ENCODE measurements around the gene PGPEP1.
A peak's percentile ranks its signal among the peaks of the same experiment; 100 is the strongest.

The PGPEP1 gene

GRCh38 chr19:18340190-18340989, at the start of gene PGPEP1:
TSS of gene PGPEP1 (plus strand) at chr19:18340598. CDS start at chr19:18340682, 84 bp downstream.
- no peaks in the 10 kb centered on the region for H3K9me3 Mint-ChIP-seq
- DNase-seq, result peak; percentile 71 to 73
- H3K27me3 Mint-ChIP-seq, result no peaks in the 10 kb centered on the region
- H3K4me1 Mint-ChIP-seq, result peaks cover 22% of the 10 kb centered on the region
- ATAC-seq, result peak; percentile 79
- peak within 1 kb of the TSS; percentile 86 to 94 for H3K27ac Mint-ChIP-seq
- peak within 1 kb of the TSS; percentile 86 to 90 for H3K4me3 Mint-ChIP-seq

DNA sequence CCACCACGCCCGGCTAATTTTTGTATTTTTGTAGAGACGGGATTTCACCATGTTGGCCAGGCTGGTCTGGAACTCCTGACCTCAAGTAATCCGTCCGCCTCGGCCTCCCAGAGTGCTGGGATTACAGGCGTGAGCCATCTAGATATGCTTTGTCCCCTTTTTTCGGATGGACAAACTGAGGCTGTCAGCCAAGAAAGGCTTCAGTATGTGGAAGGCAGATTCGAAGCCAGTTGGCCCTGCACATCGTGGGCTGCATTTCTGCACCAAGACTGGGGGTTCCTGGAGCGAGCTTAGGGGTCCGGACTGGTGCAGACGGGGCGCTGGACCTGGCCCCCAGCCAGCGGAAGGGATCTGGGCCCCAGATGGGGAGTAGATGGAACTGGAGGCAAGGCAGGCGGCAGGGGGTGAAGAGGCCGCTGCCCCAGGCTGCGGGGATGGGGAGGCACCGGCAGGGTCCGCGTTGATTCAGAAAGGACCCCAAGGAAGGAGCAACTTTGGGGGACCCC, 49.3 kb upstream of the PGPEP1 start:
- H3K4me3 Mint-ChIP-seq, result peak overlapping the region; percentile 88 to 89
- no peaks in the 10 kb centered on the region for H3K27me3 Mint-ChIP-seq
- peaks cover 5 to 13% of the 10 kb centered on the region in 2 donors for H3K9me3 Mint-ChIP-seq
- DNase-seq (peak in 1 of 2 donors; percentile 74), ATAC-seq (peak; percentile 3)
- peaks cover 86% of the 10 kb centered on the region for H3K4me1 Mint-ChIP-seq
- H3K27ac Mint-ChIP-seq, result peak overlapping the region; percentile 84 to 99

DNA sequence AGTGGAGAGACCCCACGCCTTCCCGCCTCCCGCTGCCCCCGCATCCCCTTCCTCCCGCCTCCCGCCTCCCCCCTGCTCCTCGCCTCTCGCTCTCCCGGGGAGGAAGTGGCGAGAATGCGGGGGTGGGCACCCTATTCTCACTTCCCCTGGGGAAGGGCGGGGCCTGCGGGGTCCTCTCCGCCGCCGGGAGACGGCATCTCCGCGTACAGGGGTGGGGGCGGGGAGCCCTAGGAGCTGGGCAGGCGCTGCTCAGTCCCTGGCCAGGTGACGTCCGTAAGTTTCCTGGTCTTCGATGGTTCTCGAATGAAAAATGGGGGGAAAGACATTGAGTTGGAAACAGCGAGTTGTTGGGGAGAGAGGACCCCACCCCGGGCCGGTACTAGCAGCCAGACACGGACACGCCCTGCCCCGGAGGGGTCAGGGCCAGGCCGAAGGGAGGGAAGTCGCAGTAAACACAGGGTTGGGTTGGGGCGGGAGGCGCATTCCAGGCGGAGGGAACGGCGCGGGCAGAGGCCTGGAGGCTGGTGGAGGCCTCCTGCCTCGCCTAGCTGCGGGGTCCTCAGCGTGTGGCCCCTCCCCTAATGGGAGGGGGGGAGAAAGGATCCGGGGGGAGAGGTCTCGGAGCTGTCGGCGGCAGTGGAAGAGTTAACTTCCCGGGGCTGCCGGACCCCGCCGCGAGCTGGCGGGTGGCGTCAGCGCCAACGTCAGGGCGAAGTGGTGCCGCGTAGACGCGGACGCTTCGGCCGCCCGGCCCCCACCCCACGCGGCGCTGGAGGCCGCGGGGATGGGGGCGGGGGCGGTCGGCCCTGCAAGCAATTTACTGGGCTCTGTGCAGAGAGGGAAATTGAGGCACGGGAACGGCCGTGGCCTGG, 48.6 kb upstream of the PGPEP1 start:
- H3K27ac Mint-ChIP-seq, result peak overlapping the region; percentile 95 to 98
- peaks cover 85% of the 10 kb centered on the region for H3K4me1 Mint-ChIP-seq
- peak overlapping the region; percentile 88 to 89 for H3K4me3 Mint-ChIP-seq
- H3K9me3 Mint-ChIP-seq, result peaks cover 5 to 17% of the 10 kb centered on the region in 2 donors
- H3K27me3 Mint-ChIP-seq, result no peaks in the 10 kb centered on the region
- DNase-seq (peak; percentile 91 to 94), ATAC-seq (peak; percentile 58)

DNA sequence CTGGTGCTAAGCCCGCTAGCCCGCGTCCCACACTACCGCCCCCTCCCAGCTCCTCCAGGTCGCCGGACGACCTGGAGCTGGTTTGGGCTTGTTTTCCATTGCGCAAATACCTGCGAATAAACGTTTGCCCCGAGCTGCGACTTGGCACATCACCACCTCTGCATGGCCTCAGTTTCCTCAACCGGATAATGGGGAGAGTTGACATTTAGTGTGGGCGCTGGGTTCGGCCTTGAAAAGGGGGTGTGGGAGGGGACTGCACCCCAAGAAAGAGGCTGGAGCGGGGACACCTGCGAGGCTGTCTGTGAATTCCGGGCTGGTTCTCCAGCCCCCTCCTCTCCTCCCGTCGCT, 48.0 kb upstream of the PGPEP1 start:
- Mint-ChIP-seq H3K9me3 (peaks cover 5 to 17% of the 10 kb centered on the region in 2 donors), H3K27me3 (no peaks in the 10 kb centered on the region), H3K4me1 (peaks cover 83% of the 10 kb centered on the region), H3K27ac (peak overlapping the region; percentile 52 to 98), H3K4me3 (peak overlapping the region; percentile 88 to 89)
- DNase-seq, result peak in 1 of 2 donors; percentile 71
- ATAC-seq, result peak; percentile 2

DNA sequence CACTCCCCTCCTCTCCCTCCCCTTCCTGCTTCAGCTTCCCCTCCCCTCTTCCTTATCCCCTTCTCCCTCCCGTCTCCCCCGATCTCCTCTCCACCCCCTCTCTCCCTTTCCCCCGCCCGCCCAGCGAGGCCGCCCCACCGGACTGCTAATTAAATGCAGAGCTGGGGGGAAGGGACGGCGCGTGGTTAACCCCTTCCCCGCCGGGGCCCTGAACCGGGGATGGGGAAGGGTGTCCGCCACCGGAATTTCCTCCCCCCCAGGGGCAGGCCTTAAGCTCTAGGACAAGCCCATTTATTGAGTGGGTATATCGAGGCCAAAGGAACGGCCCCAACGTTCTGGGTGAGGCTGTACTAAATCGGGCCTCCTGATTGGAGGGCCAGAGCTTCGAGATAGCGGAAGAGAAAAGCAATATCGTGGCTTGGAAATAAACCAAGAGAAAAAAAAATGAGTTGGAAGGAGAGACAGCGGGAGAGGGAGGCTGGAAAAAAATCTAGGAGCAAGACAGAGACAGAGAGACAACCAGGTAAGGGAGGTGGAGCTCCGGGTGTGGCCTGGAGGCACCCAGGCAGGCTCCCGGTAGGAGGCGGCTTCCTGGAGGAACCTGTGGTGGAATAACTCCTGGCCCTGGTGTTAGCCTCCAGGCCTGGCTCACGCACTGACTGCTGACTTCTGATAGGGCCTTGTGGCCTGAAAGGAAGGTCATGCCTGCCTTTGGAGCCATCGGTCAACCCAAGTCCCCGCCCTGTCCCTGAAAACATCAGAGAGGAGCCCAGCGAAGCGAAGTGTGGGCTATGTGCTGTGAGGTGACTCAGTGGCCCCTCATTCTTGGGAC, 47.4 kb upstream of the PGPEP1 start:
- Mint-ChIP-seq H3K27me3 (no peaks in the 10 kb centered on the region), H3K27ac (peak overlapping the region; percentile 84 to 98), H3K4me1 (peaks cover 83% of the 10 kb centered on the region), H3K4me3 (peak overlapping the region; percentile 88 to 89), H3K9me3 (peaks cover 5 to 17% of the 10 kb centered on the region in 2 donors)
- peak; percentile 70 to 82 for DNase-seq
- ATAC-seq, result peak; percentile 5

DNA sequence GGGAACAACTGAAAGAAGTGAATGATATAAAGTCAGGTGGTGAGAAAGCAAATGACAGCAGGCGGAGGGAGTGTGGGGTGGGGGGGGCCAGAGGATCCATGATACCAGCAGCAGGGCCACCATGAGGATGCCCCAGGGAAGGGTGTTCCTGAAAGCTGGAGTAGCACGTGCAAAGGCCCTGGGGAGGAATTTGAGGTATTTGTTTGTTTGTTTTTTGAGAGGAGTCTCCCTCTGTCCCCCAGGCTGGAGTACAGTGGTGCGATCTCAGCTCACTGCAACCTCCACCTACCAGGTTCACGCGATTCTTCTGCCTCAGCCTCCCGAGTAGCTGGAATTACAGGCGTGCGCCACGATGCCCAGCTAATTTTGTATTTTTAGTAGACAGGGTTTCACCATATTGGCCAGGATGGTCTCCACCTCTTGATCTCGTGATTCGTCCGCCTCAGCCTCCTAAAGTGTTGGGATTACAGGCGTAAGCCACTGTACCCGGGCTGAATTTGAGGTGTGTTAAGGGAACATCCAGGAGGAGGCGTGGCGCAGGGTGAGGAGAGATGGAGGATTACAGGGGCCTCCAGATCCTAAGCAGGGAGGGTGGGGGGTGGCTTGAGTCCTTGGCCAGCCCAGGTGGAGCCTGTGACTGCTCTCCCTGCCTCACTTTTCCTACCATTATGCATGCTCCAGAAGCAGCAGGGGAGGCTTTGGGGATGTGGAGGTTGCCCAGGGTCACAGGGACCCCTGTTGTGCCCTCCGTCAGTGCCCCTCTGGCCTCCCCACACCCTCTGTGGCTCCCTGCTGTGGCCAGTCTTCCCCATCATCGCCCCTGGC, 46.5 kb upstream of the PGPEP1 start:
- ATAC-seq (no peak), DNase-seq (no peak)
- Mint-ChIP-seq H3K4me1 (peaks cover 83% of the 10 kb centered on the region), H3K4me3 (peak overlapping the region; percentile 88 to 89), H3K27ac (peak overlapping the region; percentile 94 to 98), H3K27me3 (no peaks in the 10 kb centered on the region), H3K9me3 (peaks cover 5 to 17% of the 10 kb centered on the region in 2 donors)

DNA sequence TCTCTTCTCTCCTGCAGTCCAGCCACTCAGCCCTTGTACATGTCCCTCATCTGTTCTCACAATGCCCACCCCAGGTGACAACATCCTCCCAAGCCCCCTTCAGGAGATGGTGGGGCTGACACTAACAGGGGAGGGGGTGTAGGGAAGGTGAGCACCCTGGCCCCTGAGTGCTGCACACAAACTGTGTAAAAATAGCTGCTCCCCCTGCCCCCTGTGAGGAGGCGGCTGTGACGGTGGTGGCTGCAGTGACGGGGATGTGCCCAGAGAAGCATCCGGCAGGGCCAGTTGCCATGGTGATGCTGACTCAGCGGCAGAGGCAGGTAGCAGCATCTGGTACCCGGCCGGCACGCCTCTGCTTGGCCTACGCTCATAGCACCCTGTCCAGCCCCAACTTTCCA, 45.9 kb upstream of the PGPEP1 start:
- peak overlapping the region; percentile 88 to 89 for H3K4me3 Mint-ChIP-seq
- ATAC-seq, result peak; percentile 54
- H3K9me3 Mint-ChIP-seq, result peaks cover 5 to 17% of the 10 kb centered on the region in 2 donors
- H3K27me3 Mint-ChIP-seq, result no peaks in the 10 kb centered on the region
- peak overlapping the region; percentile 94 to 96 for H3K27ac Mint-ChIP-seq
- DNase-seq, result peak; percentile 82 to 90
- H3K4me1 Mint-ChIP-seq, result peaks cover 83% of the 10 kb centered on the region

DNA sequence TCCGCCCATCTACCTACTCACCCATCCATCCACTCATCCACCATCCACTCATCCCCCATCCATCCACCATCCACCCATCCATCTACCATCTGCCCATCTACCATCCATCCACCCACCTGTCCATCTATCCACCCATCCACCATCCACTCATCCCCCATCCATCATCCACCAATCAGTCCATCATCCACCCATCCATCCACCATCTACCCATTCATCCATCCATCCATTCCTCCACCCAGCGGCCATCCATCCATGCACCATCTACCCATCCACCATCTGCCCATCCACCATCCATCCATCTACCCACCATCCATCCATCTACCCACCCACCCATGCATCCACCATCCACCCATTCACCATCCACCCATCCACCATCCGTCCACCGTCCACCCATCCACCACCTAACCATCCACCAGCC, 45.4 kb upstream of the PGPEP1 start:
- no peak for ATAC-seq
- peak overlapping the region; percentile 14 to 88 for H3K4me3 Mint-ChIP-seq
- peaks cover 78% of the 10 kb centered on the region for H3K4me1 Mint-ChIP-seq
- peaks cover 5 to 17% of the 10 kb centered on the region in 2 donors for H3K9me3 Mint-ChIP-seq
- DNase-seq, result no peak
- H3K27me3 Mint-ChIP-seq, result no peaks in the 10 kb centered on the region
- H3K27ac Mint-ChIP-seq, result no peak overlapping the region

DNA sequence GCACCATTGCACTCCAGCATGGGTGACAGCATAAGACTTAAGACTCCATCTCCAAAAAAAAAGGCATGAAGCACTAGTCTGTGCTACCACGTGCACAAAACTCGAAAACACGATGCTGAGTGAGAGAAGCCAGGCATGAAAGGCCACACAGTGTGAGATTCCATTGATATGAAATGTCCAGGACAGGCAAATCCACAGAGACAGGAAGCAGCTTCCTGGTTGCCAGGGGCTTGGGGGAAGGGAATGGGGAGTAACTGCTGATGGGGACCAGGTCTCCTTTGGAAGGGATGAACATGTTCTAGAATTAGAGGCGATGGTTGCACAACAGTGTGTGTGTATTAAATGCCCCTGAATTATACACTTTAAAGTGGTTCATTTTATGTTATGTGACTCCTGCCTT, 43.1 kb upstream of the PGPEP1 start:
- Mint-ChIP-seq H3K4me1 (peaks cover 72% of the 10 kb centered on the region), H3K4me3 (no peak overlapping the region)

DNA sequence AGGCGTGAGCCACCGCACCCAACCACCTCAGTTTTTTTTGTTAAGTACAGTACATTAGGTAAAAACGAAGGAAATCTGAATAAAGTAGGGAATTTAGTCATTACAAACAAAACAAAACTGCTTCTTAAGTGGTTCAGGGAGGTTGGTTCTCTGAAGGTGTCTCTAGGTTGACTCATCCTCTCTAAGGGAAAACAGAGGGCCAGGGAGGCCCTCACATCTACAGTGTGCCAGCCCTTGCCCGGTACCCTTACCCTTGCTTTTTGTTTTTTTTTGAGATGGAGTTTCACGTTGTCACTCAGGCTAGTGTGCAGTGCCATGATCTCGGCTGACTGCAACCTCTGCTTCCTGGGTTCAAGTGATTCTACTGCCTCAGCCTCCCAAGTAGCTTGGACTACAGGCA, 41.8 kb upstream of the PGPEP1 start:
- no peak overlapping the region for H3K27ac Mint-ChIP-seq
- DNase-seq (no peak), ATAC-seq (peak; percentile 56)
- H3K4me1 Mint-ChIP-seq, result peaks cover 69% of the 10 kb centered on the region
- H3K9me3 Mint-ChIP-seq, result peaks cover 0 to 17% of the 10 kb centered on the region in 2 donors
- H3K27me3 Mint-ChIP-seq, result no peaks in the 10 kb centered on the region
- H3K4me3 Mint-ChIP-seq, result peak overlapping the region in 1 of 2 donors; percentile 6

More for the DNA sequence above, 43.1 kb upstream of the PGPEP1 start:
- DNase-seq (no peak), ATAC-seq (no peak)
- Mint-ChIP-seq H3K9me3 (peaks cover 0 to 17% of the 10 kb centered on the region in 2 donors), H3K27ac (peak overlapping the region in 1 of 2 donors; percentile 48), H3K27me3 (no peaks in the 10 kb centered on the region)

DNA sequence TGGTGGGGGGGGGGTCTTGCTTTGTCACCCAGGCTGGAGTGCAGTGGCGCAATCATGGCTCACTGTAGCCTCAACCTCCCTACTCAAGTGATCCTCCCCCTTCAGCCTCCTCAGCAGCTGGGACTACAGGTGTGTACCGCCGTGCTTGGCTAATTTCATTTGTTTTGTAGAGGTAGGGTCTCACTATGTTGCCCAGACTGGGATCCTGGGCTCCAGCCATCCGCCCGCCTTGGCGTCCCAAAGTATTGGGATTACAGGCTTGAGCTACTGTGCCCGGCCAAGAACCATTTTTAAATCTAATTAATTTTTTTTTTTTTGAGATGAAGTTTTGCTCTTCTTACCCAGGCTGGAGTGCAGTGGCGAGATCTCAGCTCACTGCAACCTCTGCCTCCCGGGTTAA, 40.7 kb upstream of the PGPEP1 start:
- no peak for DNase-seq
- Mint-ChIP-seq H3K27ac (no peak overlapping the region), H3K27me3 (no peaks in the 10 kb centered on the region), H3K4me3 (no peak overlapping the region), H3K4me1 (peaks cover 61% of the 10 kb centered on the region), H3K9me3 (peaks cover 0 to 17% of the 10 kb centered on the region in 2 donors)
- no peak for ATAC-seq

- ATAC-seq (no peak), DNase-seq (no peak)
- H3K27me3 Mint-ChIP-seq, result no peaks in the 10 kb centered on the region
- no peak overlapping the region for H3K4me3 Mint-ChIP-seq
- H3K4me1 Mint-ChIP-seq, result peaks cover 62% of the 10 kb centered on the region
- H3K9me3 Mint-ChIP-seq, result peaks cover 0 to 4% of the 10 kb centered on the region in 2 donors
- no peak overlapping the region for H3K27ac Mint-ChIP-seq
Measured at GRCh38 chr19:18300930-18301717, 39.3 kb upstream of the PGPEP1 start.

DNA sequence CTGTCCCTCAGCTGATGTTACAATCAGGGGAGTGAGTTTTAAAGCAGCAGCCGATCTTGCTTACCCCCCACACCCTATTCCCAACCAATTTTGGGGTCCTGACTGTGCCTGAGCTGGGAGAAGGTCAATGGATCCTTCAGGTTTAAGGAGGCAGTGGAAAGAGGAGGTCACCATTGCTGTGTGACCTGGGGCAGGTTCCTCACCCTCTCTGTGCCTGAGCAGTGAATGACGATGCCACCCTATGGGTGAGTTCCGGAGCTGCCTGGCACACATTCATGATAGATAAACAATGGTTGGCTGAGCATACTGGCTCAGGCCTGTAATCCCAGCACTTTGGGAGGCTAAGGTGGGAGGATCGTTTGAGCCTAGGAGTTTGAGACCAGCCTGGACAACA, 38.7 kb upstream of the PGPEP1 start:
- no peaks in the 10 kb centered on the region for H3K9me3 Mint-ChIP-seq
- H3K27ac Mint-ChIP-seq, result peak overlapping the region; percentile 13 to 76
- H3K4me1 Mint-ChIP-seq, result peaks cover 62% of the 10 kb centered on the region

DNA sequence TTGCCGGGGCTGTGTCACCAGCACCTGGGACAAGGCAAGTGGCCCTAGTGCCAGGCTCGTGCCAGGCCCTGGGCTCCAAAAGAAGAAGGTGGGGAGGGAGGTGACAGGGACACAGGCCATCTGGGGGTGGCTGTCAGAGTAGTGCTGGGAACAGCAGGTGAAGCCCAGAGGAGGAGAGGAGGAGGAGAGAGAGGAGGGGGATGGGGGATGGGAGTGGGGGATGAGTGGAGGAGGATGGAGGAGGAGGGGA, 36.3 kb upstream of the PGPEP1 start:
- Mint-ChIP-seq H3K9me3 (peaks cover 0 to 7% of the 10 kb centered on the region in 2 donors), H3K4me1 (peaks cover 65% of the 10 kb centered on the region)
- no peak for ATAC-seq

More for the DNA sequence above, 38.7 kb upstream of the PGPEP1 start:
- DNase-seq (no peak), ATAC-seq (no peak)
- Mint-ChIP-seq H3K4me3 (peak overlapping the region; percentile 12 to 29), H3K27me3 (no peaks in the 10 kb centered on the region)

More for the DNA sequence above, 36.3 kb upstream of the PGPEP1 start:
- H3K4me3 Mint-ChIP-seq, result peak overlapping the region; percentile 85 to 92
- H3K27me3 Mint-ChIP-seq, result no peaks in the 10 kb centered on the region
- peak overlapping the region; percentile 92 to 96 for H3K27ac Mint-ChIP-seq
- no peak for DNase-seq
